Measurements from ENCODE around the gene HPD. TPM values are rescaled to one million over a fixed set of nuclear protein-coding genes. Genes with fewer than 3 reads are reported as not detected.
"Not testable (repeated sequence)": the region's sequence is repeated elsewhere in the genome, so short reads cannot be mapped to it uniquely, and the experiment has no call there.

The HPD gene
- total RNA-seq (2014; rRNA removed; shearing (Covaris generic)), result not detected in 2 replicates

DNA sequence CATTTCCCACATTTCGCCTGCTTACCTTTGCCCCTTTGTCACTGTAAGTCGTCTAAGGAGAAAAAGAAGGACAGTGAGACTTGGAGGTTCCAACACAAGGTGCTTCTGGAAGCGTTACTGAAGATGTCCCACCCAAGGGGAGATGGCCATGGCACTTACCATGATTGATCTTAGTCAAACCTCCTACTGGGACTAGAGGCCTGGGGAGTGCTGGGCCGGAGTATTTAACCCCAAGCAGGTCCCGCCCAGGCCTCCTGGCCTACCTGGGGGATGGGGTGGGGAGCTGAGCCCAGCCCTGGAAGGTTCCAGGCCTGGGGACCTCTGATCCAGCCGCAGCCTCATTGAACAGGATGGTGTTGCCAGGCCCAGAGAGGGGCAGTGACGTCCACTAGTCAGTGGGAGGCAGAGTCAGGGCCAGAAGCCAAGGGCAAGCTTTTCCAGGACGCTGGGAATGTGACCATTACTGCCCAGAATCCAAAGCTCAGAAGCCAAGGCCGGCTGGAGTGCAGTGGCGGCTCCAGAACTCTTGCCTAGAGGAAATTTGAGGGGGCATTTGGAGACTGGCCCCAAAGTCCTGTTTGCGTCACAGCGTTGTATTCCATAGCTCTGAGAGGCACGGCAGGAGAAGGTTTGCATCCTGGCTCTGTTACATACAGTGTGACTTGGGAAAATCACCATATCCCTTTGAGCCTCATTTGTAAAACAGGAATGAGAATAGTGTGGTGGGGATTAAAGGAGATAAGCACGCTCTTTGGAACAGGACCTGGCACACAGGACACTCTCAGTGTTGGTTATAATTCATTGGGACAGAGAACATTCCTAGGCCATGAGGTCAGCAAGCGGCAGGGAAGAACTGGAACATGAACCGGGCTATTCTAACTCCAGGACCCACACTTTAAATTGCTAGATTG lies at the start of gene HPD:
TSS of gene HPD (minus strand) at position 198 of the 911 bp plus-strand sequence. CDS start at position 162, 36 bp downstream.
- peak; percentile 62 for DNase-seq (ENCODE audit: low spot score)

DNA sequence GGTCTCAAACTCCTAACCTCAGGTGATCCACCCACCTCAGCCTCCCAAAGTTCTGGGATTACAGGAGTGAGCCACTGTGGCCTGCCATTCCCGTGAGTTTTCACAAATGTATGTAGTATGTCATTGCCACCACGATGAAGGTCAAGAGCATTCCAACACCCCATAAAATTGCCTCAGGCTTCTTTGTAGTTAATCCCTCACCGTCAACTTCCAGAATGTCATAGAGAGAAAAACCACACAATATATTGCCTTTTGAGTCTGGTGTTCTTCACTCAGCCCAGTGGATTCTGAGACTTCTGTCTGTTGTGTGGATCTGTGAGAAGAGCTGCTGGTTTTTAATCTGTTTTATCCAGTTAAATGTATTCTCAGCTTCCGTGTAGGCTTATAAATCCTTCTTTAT lies 47.1 kb upstream of the HPD start:
- DNase-seq (ENCODE audit: low spot score), result no peak

DNA sequence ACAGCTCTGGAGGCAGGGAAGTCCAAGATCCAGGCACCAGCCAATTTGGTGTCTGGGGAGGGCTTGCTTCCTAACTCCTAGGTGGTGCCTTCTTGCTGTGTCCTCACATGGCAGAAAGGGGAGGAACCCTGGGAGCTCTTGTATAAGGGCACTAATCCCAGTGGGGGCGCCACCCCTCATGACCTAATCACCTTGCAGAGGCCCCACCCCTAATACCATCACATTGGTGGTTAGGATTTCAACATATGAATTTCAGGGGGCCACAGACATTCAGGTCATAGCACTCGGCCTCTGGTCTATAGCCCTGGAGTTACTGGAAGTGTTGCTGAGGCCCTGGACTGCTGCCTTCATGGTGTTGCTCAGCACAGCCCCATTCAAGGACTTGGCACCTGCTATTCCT lies 44.5 kb upstream of the HPD start:
- DNase-seq (ENCODE audit: low spot score), result no peak

DNA sequence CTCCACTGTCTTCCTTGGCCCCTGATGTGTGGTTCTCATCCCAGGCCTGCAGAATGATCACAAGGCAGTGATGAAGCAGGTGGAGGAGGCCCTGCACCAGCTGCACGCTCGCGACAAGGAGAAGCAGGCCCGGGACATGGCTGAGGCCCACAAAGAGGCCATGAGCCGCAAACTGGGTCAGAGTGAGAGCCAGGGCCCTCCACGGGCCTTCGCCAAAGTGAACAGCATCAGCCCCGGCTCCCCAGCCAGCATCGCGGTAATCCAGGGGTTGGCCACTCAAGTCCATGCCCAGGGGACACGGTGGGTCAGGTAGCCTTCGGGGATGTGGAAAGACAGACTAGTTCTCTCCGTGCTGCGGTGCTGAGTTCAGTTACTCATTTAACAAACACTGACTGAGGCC lies 40.9 kb upstream of the HPD start:
- no peak for DNase-seq (ENCODE audit: low spot score)

DNA sequence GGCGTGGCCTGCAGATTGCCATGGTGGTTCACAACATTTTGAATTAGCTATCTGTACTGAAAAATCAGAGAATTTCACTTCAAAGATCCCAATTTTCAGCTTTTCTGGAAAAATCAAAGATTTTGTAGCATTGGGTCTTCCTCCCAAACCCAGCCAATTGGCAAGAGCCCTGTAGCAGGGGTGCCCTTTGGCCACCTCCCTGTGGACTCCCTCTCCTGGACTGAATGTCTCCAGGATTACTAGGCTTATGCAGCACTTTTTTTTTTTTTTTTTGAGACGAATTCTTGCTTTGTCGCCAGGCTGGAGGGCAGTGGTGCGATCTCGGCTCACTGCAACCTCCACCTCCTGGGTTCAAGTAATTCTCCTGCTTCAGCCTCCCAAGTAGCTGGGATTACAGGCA lies 39.6 kb upstream of the HPD start:
- no peak for DNase-seq (ENCODE audit: low spot score)

DNA sequence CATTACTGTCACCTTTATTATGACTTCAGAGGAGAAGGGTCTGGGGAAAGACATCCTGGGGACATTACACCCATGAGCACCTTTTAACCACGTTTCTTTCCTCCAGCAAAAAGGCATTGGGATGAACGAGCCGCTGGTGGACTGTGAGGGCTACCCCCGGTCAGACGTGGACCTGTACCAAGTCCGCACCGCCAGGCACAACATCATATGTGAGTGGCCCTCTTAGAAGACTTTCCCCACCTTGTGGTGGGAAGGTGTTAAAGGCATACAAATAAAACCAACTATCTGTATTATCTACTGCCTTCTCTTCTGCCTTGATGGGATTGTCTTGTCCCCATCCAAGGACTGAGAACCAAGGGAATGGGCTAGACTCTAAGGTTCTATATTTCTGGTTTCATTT lies 36.0 kb upstream of the HPD start:
- no peak for DNase-seq (ENCODE audit: low spot score)

DNA sequence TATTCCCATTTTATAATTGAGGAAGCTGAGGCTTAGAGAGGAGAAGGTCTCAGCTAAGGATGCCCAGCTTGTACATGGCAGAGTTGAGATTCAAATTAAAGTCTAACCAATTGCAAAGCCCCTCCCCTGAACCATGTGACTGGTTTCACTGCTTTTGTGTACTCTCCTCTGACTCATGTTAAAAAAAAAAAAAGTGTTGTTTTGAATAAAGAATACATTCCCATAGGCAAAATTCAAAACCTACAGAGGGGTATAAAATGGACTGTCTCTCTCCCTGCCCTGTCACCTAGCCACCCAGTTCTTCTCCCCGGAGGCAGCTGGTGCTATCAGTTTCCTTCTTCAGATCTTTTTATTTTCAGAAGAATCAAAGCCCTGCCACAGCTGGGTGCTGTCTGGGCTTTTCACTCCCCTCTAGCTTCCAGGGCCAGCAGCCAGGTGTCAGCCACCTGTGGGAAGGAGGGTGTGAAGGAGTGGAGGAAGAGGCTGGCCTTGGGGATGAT lies 35.4 kb upstream of the HPD start:
- DNase-seq (ENCODE audit: low spot score), result peak; percentile 48

DNA sequence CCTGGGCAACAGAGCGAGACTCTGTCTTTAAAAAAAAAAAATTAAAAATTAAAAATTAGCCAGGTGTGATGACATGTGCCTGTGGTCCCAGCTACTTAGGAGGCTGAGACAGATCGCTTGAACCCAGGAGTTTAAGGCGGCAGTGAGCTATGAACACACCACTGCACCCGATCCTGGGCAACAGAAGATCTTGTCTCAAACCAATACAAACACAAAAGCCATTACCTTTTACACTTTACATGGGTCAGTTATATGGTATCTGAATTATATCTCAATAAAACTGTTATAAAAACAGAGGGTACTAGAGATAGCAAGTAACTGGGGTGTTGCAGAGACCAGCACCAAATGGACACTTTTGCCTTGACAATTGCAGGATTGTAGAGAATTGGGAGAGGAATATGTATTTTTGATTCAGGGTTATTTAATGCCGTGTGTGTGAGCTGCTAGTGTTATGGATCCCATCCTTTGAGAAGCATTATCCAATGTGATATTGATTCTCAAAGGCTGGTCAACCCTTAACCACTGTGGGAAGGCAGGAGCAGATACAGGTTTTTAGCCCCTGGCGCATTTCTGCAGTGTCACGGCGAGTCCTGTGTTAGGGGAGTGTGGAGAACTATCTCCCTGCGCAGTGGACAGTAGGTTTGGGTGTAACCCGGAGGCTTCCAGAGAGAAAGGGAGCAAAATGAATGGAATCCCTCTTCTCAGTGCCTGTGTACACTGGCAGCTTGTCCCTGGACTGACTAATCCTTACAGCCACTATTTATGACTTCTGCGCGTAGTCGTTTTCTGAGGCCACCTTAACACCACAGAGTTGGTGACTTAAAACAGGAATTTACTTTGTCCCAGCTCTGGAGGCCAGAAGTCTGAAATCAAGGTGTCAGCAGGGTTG lies 34.3 kb upstream of the HPD start:
- no peak for DNase-seq (ENCODE audit: low spot score)

DNA sequence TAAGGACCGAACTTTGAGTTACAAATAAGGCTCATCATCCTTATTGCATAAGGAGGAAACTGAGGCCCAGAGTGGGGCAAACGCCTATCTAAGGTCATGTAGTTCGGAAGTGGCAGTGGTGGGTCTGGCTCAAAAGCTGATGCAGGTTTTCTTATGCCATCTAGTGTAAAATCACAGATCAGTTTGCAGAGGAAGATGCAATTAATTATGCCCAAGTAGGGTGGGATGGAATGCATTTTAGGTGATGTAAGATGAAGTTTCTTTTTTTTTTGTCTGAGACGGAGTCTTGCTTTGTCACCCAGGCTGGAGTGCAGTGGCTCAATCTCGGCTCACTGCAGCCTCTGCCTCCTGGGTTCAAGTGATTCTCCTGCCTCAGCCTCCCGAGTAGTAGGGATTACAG lies 31.0 kb upstream of the HPD start:
- not testable (repeated sequence) for DNase-seq (ENCODE audit: low spot score)

DNA sequence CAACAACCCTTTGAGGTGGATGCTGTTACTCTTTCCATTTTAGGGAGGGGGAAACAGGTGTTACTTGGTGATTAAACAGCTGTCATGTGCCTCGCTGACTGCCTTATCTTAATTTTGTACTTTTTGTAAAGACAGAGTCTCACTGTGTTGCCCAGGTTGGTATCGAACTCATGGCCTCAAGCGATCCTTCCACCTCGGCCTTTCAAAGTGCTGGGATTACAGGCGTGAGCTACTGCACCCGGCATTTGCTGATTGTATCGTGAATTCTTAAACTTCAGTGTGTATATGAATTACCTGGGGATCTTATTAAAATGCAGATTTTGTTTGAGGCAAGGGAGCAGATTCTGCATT lies 30.6 kb upstream of the HPD start:
- DNase-seq (ENCODE audit: low spot score), result no peak

DNA sequence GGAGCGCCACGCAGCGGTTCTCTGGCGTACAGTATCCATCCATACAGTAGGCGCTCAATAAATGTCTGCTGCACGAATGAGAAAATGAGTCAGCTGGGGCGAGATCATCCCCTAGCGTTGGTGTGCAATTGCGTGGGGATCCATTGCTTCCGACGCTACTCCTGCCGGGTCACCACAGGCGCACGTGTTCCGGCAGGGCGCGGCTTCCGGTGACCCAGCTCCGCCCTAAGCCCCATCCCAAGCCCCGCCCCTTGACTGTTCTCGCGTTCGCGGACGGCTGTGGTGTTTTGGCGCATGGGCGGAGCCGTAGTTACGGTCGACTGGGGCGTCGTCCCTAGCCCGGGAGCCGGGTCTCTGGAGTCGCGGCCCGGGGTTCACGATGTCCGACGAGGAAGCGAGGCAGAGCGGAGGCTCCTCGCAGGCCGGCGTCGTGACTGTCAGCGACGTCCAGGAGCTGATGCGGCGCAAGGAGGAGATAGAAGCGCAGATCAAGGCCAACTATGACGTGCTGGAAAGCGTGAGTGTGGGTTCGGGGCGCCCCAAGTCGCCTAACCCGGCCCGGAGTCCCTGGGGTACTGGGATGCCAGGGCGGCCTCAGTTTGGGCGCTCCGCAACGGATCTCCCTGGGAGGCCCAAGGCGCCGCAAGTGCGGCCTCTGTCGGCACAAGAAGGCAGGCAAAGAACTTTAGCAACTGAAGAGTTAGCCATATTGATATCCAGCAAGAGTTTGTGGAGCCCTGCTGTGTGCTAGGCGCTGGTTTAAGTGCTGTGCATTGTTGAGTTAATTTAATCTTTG lies 30.0 kb upstream of the HPD start, which contains the start of gene PSMD9:
TSS of gene PSMD9 (plus strand) at position 313 of the 796 bp plus-strand sequence. CDS start at position 380, 67 bp downstream.
- DNase-seq (ENCODE audit: low spot score), result peak; percentile 96

DNA sequence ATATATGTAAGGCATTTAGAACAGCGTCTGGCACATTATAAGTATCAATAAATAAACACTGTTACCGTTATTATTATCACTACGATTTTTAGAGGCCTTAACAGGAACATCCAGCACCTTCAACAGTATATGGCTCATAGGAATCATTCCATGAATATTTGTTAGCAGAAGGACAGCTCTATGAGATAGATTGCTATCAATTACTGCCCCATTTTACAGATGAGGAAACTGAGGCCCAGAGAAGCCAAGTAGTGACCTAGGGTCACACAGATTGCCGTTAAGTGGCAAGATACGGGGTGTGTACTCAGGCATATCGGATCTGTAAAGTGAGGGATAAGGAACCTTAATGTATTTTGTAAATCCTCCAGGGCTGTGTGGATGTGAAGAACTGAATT lies 29.4 kb upstream of the HPD start:
- no peak for DNase-seq (ENCODE audit: low spot score)

DNA sequence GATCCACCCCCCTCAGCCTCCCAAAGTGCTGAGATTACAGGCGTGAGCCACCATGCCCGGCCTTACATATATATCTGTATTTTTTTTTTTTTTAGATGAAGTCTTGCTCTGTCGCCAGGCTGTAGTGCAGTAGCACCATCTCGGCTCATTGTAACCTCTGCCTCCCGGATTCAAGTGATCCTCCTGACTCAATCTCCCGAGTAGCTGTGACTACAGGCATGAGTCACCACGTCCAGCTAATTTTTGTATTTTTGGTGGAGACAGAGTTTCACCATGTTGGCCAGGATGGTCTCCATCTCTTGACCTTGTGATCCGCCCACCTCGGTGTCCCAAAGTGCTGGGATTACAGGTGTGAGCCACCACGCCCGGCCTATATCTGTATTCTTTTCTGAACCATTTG lies 26.5 kb upstream of the HPD start:
- not testable (repeated sequence) for DNase-seq (ENCODE audit: low spot score)

DNA sequence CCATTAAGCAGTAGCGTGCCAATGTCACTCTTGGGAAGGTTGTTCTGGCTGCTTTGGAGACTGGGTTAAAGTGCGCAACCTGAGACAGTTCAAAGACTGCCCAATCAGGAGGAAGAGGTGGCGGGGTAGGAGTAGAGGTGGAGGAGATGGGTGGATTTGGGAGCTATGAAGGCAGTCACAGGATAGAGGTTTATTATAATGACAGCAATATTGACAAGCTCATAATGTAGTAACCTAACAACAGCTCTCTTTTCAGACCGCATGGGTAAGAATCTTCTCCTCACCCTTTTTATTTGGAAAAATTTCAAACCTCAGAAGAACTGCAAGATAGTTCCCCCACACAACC lies 24.6 kb upstream of the HPD start:
- DNase-seq (ENCODE audit: low spot score), result no peak

DNA sequence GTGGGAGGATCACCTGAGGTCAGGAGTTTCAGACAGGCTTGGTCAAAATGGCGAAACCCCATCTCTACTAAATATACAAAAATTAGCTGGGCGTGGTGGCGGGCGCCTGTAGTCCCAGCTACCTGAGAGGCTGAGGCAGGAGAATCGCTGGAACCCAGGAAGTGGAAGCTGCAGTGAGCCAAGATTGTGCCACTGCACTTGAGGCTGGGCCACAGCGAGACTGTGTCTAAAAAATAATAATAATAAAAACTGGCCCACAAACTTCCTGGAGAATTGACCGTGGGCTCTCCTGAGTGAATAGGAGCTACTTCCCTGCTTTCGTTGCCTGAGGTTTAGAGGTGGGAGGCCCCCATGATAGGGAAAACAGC lies 17.4 kb upstream of the HPD start:
- not testable (repeated sequence) for DNase-seq (ENCODE audit: low spot score)

DNA sequence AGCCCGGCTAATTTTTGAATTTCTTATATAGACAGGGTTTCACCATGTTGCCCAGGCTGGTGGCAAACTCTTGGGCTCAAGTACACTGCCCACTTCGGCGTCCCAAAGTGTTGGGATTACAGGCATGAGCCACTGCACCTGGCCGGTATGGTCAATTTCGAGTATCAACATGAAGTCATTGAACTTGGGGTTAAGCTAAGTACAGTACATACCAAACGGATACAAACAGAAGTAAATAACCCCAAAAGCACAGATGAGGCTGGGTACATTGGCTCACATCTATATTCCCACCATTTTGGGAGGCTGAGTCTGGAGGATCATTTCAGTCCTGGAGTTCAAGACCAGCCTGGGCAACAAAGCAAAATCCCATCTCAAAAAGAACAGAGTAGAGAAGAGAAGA lies 16.9 kb upstream of the HPD start:
- no peak for DNase-seq (ENCODE audit: low spot score)

DNA sequence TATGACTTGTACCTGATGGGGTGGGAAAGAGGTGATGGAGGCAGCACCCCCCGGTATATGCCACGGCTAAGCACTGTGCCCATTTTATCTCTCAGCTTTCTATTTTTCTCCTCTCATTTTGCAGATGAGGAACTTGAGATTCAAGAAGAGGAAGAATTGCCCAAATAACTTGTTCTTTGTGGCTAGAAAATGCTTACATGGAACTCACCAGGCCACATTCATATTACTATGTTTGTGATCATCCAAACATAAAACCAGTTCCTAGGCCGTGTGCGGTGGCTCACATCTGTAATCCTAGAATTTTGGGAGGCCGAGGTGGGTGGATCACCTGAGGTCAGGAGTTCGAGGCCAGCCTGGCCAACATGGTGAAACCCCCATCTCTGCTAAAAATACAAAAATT lies 15.4 kb upstream of the HPD start:
- no peak for DNase-seq (ENCODE audit: low spot score)

DNA sequence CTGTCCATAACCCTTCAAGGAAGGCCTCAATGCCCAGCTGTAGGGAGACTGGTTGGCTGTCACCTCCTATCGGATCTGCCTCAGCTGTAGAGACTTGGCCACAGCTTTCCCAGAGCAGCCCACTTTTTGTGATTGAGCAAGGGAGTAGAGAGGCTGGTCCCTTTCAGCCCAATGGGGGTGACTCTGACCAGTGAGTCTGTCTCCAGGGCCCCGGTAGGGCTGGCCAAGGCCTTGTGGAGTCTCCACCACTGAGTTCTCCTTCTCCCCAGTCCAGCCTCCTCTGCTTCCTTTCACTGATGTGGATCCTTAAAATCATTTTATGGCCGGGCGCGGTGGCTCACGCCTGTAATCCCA lies 14.5 kb upstream of the HPD start:
- no peak for DNase-seq (ENCODE audit: low spot score)

DNA sequence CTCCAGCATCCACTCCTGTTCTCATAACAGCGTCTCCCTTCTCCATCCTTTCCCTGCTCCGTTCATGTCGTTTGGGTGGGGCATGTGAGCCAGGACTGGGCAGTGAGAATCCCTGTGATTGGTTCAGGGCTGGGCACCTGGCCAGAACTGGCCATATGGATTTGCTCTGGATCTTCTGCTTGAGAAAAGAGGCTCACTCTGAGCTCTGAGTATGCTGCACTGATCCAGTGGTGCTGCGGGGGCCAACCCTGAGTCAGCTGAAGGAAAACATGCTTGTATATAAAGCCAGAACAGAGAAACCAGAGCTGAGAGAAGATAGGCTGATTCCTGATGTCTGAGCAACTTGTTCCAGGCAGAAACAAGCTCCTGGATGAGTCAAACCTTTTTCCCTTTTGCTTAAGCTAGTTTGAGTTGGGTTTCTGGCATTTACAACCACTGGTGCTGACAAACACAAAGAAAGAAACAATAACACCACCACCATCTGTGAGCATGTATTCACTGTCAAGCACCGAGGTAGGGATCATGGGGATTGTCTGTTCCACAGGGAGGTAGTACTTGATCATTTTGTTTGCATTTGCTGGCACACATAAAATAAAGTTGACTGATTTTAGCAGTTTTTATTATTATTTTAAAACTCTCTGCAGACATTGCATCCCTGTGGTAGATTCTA lies 14.0 kb upstream of the HPD start:
- DNase-seq (ENCODE audit: low spot score), result peak; percentile 33

DNA sequence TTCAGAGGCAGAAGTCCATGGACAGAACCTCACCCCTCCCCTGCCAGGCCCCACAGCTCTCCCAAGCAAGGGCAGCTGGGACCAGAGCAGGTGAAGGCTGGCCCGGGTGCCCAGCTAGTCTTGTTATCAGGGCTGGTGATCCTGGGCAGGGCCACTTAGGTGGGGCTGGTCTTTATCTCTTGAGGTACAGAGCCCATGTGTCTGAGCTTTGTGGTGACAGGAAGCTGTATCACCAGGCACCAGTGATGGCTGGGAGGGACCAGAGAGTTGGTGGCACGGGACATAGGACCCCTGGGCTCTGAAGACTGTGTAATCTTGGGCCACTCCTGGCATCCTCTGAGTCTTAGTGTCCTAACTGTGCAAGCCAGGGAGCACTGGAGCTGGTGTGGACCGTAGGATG lies 12.8 kb upstream of the HPD start:
- no peak for DNase-seq (ENCODE audit: low spot score)

DNA sequence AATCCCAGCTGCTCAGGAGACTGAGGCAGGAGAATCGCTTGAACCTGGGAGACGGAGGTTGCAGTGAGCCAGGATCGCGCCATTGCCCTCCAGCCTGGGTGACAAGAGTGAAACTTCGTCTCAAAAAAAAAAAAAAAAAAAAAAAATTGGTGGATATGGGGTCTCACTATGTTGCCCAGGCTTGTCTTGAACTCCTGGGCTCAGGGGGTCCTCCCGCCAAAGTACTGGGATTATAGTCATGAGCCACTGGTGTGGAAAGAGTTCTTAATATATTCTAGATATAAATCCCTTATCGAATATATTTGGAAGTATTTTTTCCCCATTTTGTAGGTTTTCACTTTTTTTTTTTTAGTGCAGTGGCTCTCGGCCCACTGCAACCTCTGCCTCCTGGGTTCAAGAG lies 10.6 kb upstream of the HPD start:
- not testable (repeated sequence) for DNase-seq (ENCODE audit: low spot score)

All from H4 (cell line).